ENCODE results near the gene FAM241B. TPM values are rescaled to one million over a fixed set of nuclear protein-coding genes. Genes with fewer than 3 reads are reported as not detected.

FAM241B gene
- total RNA-seq, 1 donor from 2014 or later: 2.6 TPM

- no peak overlapping the region for H2AFZ ChIP-seq (replicated peaks)
- H3K4me2 ChIP-seq: no peak overlapping the region
- H3K4me1 ChIP-seq: peaks cover 26% of the 10 kb centered on the region
- no peaks in the 10 kb centered on the region for H3K9me3 ChIP-seq (ENCODE audit: low read depth)
- no peak overlapping the region for H3K27ac ChIP-seq
- H3K9ac ChIP-seq: no peak overlapping the region
- H3K27me3 ChIP-seq: no peaks in the 10 kb centered on the region
- H3K27me3 Mint-ChIP-seq (ENCODE audit: insufficient read depth, low read depth): peaks cover 24% of the 10 kb centered on the region
- peak; percentile 82 for DNase-seq (ENCODE audit: low spot score)
- TF ChIP-seq EZH2 (IDR thresholded peaks at IDR 0.05) (no peak), CTCF (IDR thresholded peaks at IDR 0.05) (peak; percentile 93), EZH2phosphoT487 (IDR thresholded peaks at IDR 0.05) (no peak)
- no peaks in the 10 kb centered on the region for H3K36me3 ChIP-seq
- no peaks in the 10 kb centered on the region for H3K36me3 Mint-ChIP-seq
- H3K4me1 Mint-ChIP-seq: peaks cover 50% of the 10 kb centered on the region
- H3K4me3 ChIP-seq: no peak overlapping the region
- no peak overlapping the region for H3K27ac Mint-ChIP-seq
- H3K4me3 Mint-ChIP-seq: peak overlapping the region; percentile 46
- peaks cover 19% of the 10 kb centered on the region for H3F3A ChIP-seq (ENCODE audit: low read depth)
- no peaks in the 10 kb centered on the region for H4K20me1 ChIP-seq (ENCODE audit: low read depth)
- H3K9me3 Mint-ChIP-seq: no peaks in the 10 kb centered on the region
- no peaks in the 10 kb centered on the region for H3K79me2 ChIP-seq (ENCODE audit: low read depth)
Measured at GRCh38 chr10:69644658-69645295, 14.7 kb downstream of the FAM241B start.

- Mint-ChIP-seq H3K27me3 (ENCODE audit: insufficient read depth, low read depth) (peaks cover 24% of the 10 kb centered on the region), H3K27ac (peak overlapping the region; percentile 83), H3K36me3 (no peaks in the 10 kb centered on the region), H3K4me3 (peak overlapping the region; percentile 22), H3K4me1 (peaks cover 54% of the 10 kb centered on the region), H3K9me3 (no peaks in the 10 kb centered on the region)
- Histone ChIP-seq H4K20me1 (ENCODE audit: low read depth) (no peaks in the 10 kb centered on the region), H3K27ac (no peak overlapping the region), H3K79me2 (ENCODE audit: low read depth) (no peaks in the 10 kb centered on the region), H3K9me3 (ENCODE audit: low read depth) (no peaks in the 10 kb centered on the region), H3K9ac (no peak overlapping the region), H3K4me3 (no peak overlapping the region), H3K27me3 (no peaks in the 10 kb centered on the region), H3K4me1 (peaks cover 26% of the 10 kb centered on the region), H3F3A (ENCODE audit: low read depth) (peaks cover 19% of the 10 kb centered on the region), H3K4me2 (peak overlapping the region; percentile 49), H3K36me3 (no peaks in the 10 kb centered on the region), H2AFZ (replicated peaks) (peak overlapping the region; percentile 79)
- no peak for TF ChIP-seq EZH2 (IDR thresholded peaks at IDR 0.05)
- TF ChIP-seq CTCF (IDR thresholded peaks at IDR 0.05): no peak
- no peak for TF ChIP-seq EZH2phosphoT487 (IDR thresholded peaks at IDR 0.05)
- DNase-seq (ENCODE audit: low spot score): peak; percentile 35
Measured at GRCh38 chr10:69645296-69646184, 15.5 kb downstream of the FAM241B start.

- peaks cover 24% of the 10 kb centered on the region for H3K27me3 Mint-ChIP-seq (ENCODE audit: insufficient read depth, low read depth)
- H3K4me3 Mint-ChIP-seq: peak overlapping the region; percentile 34
- peak overlapping the region; percentile 83 for H3K27ac Mint-ChIP-seq
- H3K27me3 ChIP-seq: no peaks in the 10 kb centered on the region
- H3K36me3 Mint-ChIP-seq: no peaks in the 10 kb centered on the region
- no peaks in the 10 kb centered on the region for H4K20me1 ChIP-seq (ENCODE audit: low read depth)
- no peaks in the 10 kb centered on the region for H3K79me2 ChIP-seq (ENCODE audit: low read depth)
- peaks cover 26% of the 10 kb centered on the region for H3K4me1 ChIP-seq
- no peak overlapping the region for H3K9ac ChIP-seq
- H2AFZ ChIP-seq (replicated peaks): peak overlapping the region; percentile 79
- peaks cover 59% of the 10 kb centered on the region for H3K4me1 Mint-ChIP-seq
- H3K4me2 ChIP-seq: peak overlapping the region; percentile 49
- peaks cover 19% of the 10 kb centered on the region for H3F3A ChIP-seq (ENCODE audit: low read depth)
- DNase-seq (ENCODE audit: low spot score): peak; percentile 80
- no peaks in the 10 kb centered on the region for H3K9me3 ChIP-seq (ENCODE audit: low read depth)
- H3K4me3 ChIP-seq: no peak overlapping the region
- no peaks in the 10 kb centered on the region for H3K36me3 ChIP-seq
- H3K9me3 Mint-ChIP-seq: no peaks in the 10 kb centered on the region
- TF ChIP-seq EZH2 (IDR thresholded peaks at IDR 0.05) (no peak), EZH2phosphoT487 (IDR thresholded peaks at IDR 0.05) (no peak), CTCF (IDR thresholded peaks at IDR 0.05) (no peak)
- H3K27ac ChIP-seq: no peak overlapping the region
Measured at GRCh38 chr10:69646185-69647060, 16.4 kb downstream of the FAM241B start.
